ENCODE measurements around the gene SCIMP. TPM values are rescaled to one million over a fixed set of nuclear protein-coding genes. Genes with fewer than 3 reads are reported as not detected.

The SCIMP gene
- total RNA-seq: not detected in 2 replicates

DNA sequence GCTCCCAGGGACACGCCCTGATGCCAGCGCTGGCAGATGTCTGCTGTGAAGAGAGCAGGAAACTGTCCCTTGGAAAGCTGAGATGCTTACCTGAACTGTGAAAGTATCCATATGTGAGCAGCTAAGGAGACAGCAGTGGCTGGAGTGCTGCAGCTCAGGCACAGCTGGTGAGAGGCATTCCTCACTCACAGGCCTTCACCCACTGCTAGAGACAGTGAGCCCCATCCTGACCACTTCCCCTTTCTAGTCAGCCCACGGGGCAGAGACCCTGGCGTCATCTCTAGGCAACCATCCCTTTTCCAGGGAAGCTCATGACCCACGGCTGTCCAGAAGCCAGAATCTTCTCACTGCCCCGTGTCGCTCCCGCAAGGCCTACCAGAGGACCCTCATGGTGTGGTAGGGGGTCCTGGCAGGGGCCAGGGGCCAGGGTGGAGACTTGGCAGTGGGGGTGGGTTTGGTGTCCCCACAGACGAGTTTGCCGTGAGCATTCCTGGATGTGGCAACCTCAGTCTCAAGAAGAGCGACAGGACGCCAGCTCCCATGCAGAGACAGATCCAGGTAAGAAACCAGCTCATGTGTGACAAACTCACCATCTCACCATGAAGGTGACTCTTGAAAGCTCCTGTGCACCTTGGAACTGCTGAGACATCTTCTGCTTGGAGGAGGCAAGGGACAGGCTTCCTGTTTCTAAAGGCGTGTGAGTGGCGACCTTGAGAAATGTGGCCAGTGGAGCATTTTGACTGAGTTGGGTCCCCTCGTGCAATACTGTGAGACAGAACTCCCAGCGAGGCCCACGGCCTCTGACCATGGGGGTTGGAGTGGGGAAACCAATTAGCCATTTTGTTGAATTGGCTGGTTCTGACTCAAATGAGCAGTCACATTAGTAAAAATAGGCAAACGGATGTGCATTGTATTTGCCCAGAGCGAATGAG, at the start of gene SCIMP:
Gene SCIMP, minus strand, starts transcription at position 216 of the 932 bp plus-strand sequence. Its CDS starts 105 bp downstream, at position 111.

GRCh38 chr17:5281814-5282641, 47.4 kb upstream of the SCIMP start, which contains the start of gene RABEP1:
Gene RABEP1 (plus strand): TSS chr17:5282284. CDS start chr17:5282487, 203 bp downstream.

DNA sequence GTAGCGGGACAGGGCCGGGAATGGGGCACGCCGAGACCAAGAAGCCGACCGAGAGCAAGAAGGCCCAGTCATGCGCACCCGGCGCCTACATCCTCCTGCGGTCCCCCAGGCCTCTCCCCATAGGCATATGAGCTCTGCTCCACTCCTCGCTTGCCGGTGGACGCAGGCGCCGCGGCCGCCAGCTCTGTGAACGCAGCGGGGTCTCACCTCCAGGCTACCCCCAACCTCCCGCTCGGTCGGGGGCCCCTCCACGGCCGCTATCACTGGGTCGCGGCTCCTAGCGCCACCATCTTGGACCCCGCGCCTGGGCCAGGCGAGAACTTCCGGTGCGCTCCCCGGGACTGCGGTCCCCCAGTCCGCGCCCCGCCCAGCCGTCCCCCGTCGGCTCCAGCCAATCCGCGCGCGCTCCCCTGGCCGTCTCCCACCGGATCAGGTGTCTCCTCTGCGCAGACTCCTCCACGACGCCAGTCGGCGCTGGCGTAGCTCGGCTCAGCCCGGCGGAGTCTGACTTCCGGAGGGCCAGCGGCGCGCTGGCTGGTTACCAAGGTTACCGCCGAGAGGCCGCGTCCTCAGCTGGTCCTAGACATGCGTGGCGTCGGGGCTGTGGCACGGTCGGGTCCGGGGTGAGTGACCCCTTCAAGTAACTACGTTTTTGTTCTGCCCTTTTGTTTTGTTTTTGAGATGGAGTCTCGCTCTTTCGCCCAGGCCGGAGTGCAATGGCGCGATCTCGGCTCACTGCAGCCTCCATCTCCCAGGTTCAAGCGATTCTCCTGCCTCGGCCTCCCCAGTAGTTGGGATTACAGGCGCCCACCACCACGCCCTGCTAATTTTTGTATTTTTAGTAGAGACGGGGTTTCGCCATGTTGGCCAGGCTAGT, 42.9 kb downstream of the SCIMP start, which contains the start of gene ZNF594:
Gene ZNF594, minus strand, starts transcription at position 328 of the 877 bp plus-strand sequence. CDS start 7,612 bp downstream, outside the sequence.

Other genes with a start within 250 kb of the SCIMP start
- 7.9 and 15.8 TPM in 2 replicates for gene CAMTA2, start 247.2 kb downstream of the SCIMP start, total RNA-seq
- under 0.01 and 0.21 TPM in 2 replicates for gene INCA1, start 237.3 kb downstream of the SCIMP start, total RNA-seq
- 102 and 188 TPM in 2 replicates for gene KIF1C, start 236.9 kb downstream of the SCIMP start, total RNA-seq
- gene SLC52A1, start 199.4 kb downstream of the SCIMP start, total RNA-seq: 0.50 and 0.68 TPM in 2 replicates
- 1.0 and 1.6 TPM in 2 replicates for gene ZFP3, start 156.4 kb downstream of the SCIMP start, total RNA-seq
- gene ZNF232, start 123.0 kb downstream of the SCIMP start, total RNA-seq: 7.5 and 13.3 TPM in 2 replicates
- not detected in 2 replicates for gene USP6, start 118.8 kb downstream of the SCIMP start, total RNA-seq
- gene ZNF594, start 43.0 kb downstream of the SCIMP start, total RNA-seq: 2.4 and 5.8 TPM in 2 replicates
- gene RABEP1, start 47.4 kb upstream of the SCIMP start, total RNA-seq: 44.8 and 61.4 TPM in 2 replicates
- gene NUP88, start 184.8 kb upstream of the SCIMP start, total RNA-seq: 89.6 and 99.1 TPM in 2 replicates
- 29.8 and 49.2 TPM in 2 replicates for gene RPAIN, start 185.3 kb upstream of the SCIMP start, total RNA-seq
- 221 and 444 TPM in 2 replicates for gene C1QBP, start 204.3 kb upstream of the SCIMP start, total RNA-seq
- gene DHX33, start 234.1 kb upstream of the SCIMP start, total RNA-seq: 15.7 and 19.9 TPM in 2 replicates